ENCODE data around the gene INTS11. TPM values are rescaled to one million over a fixed set of nuclear protein-coding genes. Genes with fewer than 3 reads are reported as not detected.

INTS11 gene
- total and polyA plus RNA-seq, 9 of the 15 experiments (the other 6 are each of a cell fraction or from before 2014, with no cell fraction given): 3.6 to 183 (median 110) TPM

DNA sequence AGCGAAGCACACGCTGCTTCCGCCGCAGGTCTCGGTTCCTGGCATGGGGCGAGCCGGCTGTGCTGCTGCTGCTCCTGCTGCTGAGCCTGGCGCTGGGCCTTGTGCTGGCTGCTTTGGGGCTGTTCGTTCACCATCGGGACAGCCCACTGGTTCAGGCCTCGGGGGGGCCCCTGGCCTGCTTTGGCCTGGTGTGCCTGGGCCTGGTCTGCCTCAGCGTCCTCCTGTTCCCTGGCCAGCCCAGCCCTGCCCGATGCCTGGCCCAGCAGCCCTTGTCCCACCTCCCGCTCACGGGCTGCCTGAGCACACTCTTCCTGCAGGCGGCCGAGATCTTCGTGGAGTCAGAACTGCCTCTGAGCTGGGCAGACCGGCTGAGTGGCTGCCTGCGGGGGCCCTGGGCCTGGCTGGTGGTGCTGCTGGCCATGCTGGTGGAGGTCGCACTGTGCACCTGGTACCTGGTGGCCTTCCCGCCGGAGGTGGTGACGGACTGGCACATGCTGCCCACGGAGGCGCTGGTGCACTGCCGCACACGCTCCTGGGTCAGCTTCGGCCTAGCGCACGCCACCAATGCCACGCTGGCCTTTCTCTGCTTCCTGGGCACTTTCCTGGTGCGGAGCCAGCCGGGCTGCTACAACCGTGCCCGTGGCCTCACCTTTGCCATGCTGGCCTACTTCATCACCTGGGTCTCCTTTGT is 9.2 kb upstream of the INTS11 start:
- no peak overlapping the region for H3K27ac ChIP-seq (ENCODE audit: extremely low read depth, low read depth, low read length)
- BruUV-seq (replicated peaks): no TSS peak
- in situ Hi-C loops (cut with MboI): no loop called here
- TF ChIP-seq NRF1 (conservative IDR thresholded peaks at IDR 0.05 in 1 of 2, IDR thresholded peaks at IDR 0.05 in 1 of 2): no peak
- no peak for TF ChIP-seq E2F8 (IDR thresholded peaks at IDR 0.05; ENCODE audit: low read depth, partially characterized antibody)
- 0 out of 2 replicates have a peak, but pooled peaks have one; percentile 75 for TF ChIP-seq MYNN (IDR thresholded peaks at IDR 0.05)
- TF ChIP-seq MYNN (CRISPR knock-in tag; IDR thresholded peaks at IDR 0.05): no peak
- no peak for TF ChIP-seq POLR2AphosphoS5 (IDR thresholded peaks at IDR 0.05; ENCODE audit: control insufficient read depth, insufficient read depth, low read depth, low read length)
- TF ChIP-seq CCAR2 (IDR thresholded peaks at IDR 0.05; ENCODE audit: low read depth, low read length): no peak
- no peak for TF ChIP-seq NBN (IDR thresholded peaks at IDR 0.05; ENCODE audit: low read depth)
- no peak for TF ChIP-seq HDGF (IDR thresholded peaks at IDR 0.05)
- no peak for TF ChIP-seq ZC3H11A (IDR thresholded peaks at IDR 0.05; ENCODE audit: low read depth, low read length)
- no peak for TF ChIP-seq NR3C1 (CRISPR knock-in tag; IDR thresholded peaks at IDR 0.05)

More for the DNA sequence above, 9.2 kb upstream of the INTS11 start:
- Histone ChIP-seq H4K20me1 (replicated peaks; ENCODE audit: control insufficient read depth, insufficient read depth, low read length) (peaks cover 16% of the 10 kb centered on the region; the same call in 1 of the 2 replicates), H3K9me1 (ENCODE audit: control insufficient read depth, insufficient read depth, low read length) (peaks cover 7% of the 10 kb centered on the region), H3K4me1 (replicated peaks in 1 of 2; ENCODE audit: control insufficient read depth in 2 of 2, insufficient read depth in 2 of 2, low read length in 2 of 2) (peaks cover 0 to 96% of the 10 kb centered on the region in 2 experiments; a peak in 2 of 5 replicates), H3K79me2 (ENCODE audit: control insufficient read depth, insufficient read depth, low read length) (peaks cover 2% of the 10 kb centered on the region; the same call in 1 of the 3 replicates), H2AFZ (ENCODE audit: low read depth, low read length) (no peak overlapping the region), H3K36me3 (ENCODE audit: control insufficient read depth, insufficient read depth, low read length) (peaks cover 41% of the 10 kb centered on the region; the same call in 1 of the 3 replicates), H3K4me2 (ENCODE audit: insufficient read depth, low read length) (no peak overlapping the region), H3K9me3 (replicated peaks; ENCODE audit: control insufficient read depth, insufficient read depth, low read depth, low read length) (peaks cover 6% of the 10 kb centered on the region), H3K27me3 (ENCODE audit: control insufficient read depth in 2 of 2, insufficient read depth in 2 of 2, low read length in 2 of 2) (no peaks in the 10 kb centered on the region), H3K9ac (ENCODE audit: insufficient read depth in 1 of 2, low read depth in 2 of 2, low read length in 2 of 2) (peak overlapping the region in 1 of 2 experiments; percentile 40; a peak in 1 of 4 replicates), H3K4me3 (no peak overlapping the region)
- intact Hi-C loops (cut with micrococcal nuclease): no loop called here
- no peak for DNase-seq (ENCODE audit: extremely low read depth in 1 of 4, low spot score in 3 of 4)
- ChIA-PET POLR2A (interaction anchor here (0.6 to 1.5 kb wide), 4 partner anchors 8 to 351 kb away, joined by 3 to 6 read pairs (median 3); no protein-coding TSS in a partner anchor), CTCF (ENCODE audit: low intra/inter-chr PET ratio) (no interaction called here)
- WGBS (ENCODE audit: insufficient coverage, low coverage, missing lambda C conversion rate): 93% methylated on average over 31 of the region's 36 CpGs
- no peak for FAIRE-seq
- no peak; the same call in 2 of the 3 replicates for ATAC-seq

All from K562 (cell line).